Right lobe of liver (tissue), 6 donors: ENCODE results near the gene SCN4B. TPM values are rescaled to one million over a fixed set of nuclear protein-coding genes. Genes with fewer than 3 reads are reported as not detected.
A peak's percentile ranks its signal among the peaks of the same experiment; 100 is the strongest.

Experiments
- ATAC-seq, 4 donors: fragments of 200-7000 bp; cut with Tn5 transposase; one replicate each; pipeline ENCODE4 v1.9.1; 2020; ENCODE audit warnings: mild to moderate bottlenecking in 4 of 4, moderate library complexity in 4 of 4
- DNase-seq, 3 donors: peaks; one replicate each; pipeline ENCODE4 v3.0.0-alpha.2; 2020
- H3K27ac ChIP-seq, 3 donors: fragments of 200-600 bp; one replicate each; pipeline ENCODE4 v1.8.0; 2022
- H3K27me3 ChIP-seq, 2 donors: fragments of 200-600 bp; one replicate each; pipeline ENCODE4 v1.8.0; 2022
- H3K36me3 ChIP-seq, 4 donors: fragments of 200-600 bp; sonication (generic) in 1 of 4; one replicate each; pipeline versions ENCODE4 v1.5.1 to v1.8.0; 2017 to 2022; ENCODE audit warnings: control low read depth in 1 of 4
- H3K4me1 ChIP-seq, 4 donors: fragments of 200-600 bp; sonication (generic) in 1 of 4; one replicate each; pipeline versions ENCODE4 v1.5.1 to v1.8.0; 2017 to 2022; ENCODE audit warnings: control low read depth in 1 of 4
- H3K4me3 ChIP-seq, 3 donors: fragments of 200-600 bp; one replicate each; pipeline ENCODE4 v1.8.0; 2022
- H3K9me3 ChIP-seq, 4 donors: fragments of 200-600 bp; sonication (generic) in 1 of 4; one replicate each; pipeline versions ENCODE4 v1.5.1 to v1.8.0; 2017 to 2022; ENCODE audit warnings: control low read depth in 1 of 4
- POLR2A ChIP-seq: fragments of 450-650 bp; IDR thresholded peaks from one replicate; pipeline ENCODE4 v1.6.1; 2017; ENCODE audit warnings: antibody characterized with exemption, mild to moderate bottlenecking
- WGBS: methylation state at CpG from one replicate; pipeline ENCODE4 v1.1.6; 2018; ENCODE audit warnings: low coverage, low lambda C conversion rate; ENCODE audit not compliant: insufficient coverage; ENCODE audit errors: missing lambda C conversion rate; 5-methylcytosine and 5-hydroxymethylcytosine counted together
- intact Hi-C, 2 donors: fragments of 100-400 bp; cut with DNase I; formaldehyde crosslinking; loops; one replicate each; pipeline versions ENCODE4 v1.11.2 to v1.14.1; 2022
- total RNA-seq, 6 experiments: library from RNA; depleted of rRNA in 2 of 6; stranded (reverse); fragments of >200 nt in 2 of 6; fragmentation: NEBNext Ultra II Directional in 3 of 6; extraction: Animal tissue kit (Norgen Biotek cat#: 25700) in 3 of 6; gene quantifications; one replicate each; pipeline versions ENCODE4 v1.1.0 to v1.2.4, GENCODE V29; 2016 to 2023
- TF ChIP-seq, protein P1 (sequence below), 4 donors: fragments of 200-600 bp in 3 of 4; fragments of 450-650 bp in 1 of 4; IDR thresholded peaks; one replicate each; pipeline versions ENCODE4 v1.5.1 to v1.8.0; 2016 to 2022; ENCODE audit warnings: antibody characterized with exemption in 4 of 4, mild to moderate bottlenecking in 2 of 4
- donor health status: DM: no; HTN: yes; CAD: no.
- donor health status: DM: no; HTN: no; CAD: no.
- donor health status: DM: no; HTN: no; CAD: no.
- donor health status: DM: no; HTN: yes; CAD: no.
- donor health status: DM: no; HTN: yes; CAD: no.

SCN4B gene
- total RNA-seq, 6 experiments from 2014 or later, result 0.11 to 0.30 (median 0.23) TPM

DNA sequence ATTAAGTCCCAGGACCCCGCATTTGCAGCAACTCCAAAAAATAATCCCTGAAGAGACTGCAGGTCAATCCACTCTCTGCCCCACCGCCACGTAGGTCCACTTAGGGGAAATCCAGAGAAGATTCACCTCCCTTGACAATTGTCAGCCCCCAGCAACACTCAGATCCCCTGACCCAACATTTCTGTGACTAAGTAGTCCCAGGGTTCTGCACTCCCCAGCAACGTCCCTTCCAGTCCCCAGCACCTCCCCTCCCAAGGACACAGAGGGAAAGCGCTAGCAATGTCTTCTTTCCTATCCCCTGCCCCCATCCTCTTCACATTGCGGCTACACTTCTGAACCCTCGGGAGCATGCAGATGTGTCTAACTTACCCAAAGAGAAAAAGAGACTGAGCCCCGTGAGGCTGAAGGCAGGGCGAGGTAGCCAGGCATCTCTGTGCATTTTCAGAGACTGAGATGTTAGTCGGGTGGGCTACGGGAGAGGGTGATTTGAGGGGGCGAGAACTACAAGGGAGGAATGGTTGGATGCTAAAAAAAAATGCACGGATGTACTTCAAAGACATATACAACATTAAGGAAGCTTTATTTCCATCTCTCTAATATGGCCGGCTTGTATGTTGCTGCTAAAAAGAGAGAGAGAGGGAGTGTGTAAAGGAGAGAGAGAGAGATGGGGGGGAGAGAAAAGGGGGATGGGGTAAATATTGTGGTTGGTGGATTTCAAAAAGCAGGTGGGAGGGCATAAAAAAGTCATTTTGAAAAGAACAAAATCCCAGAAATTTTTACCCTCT is 23.6 kb upstream of the SCN4B start, which contains the start of gene SCN2B:
Gene SCN2B (minus strand): TSS at position 647 of the 785 bp plus-strand sequence. CDS start 208 bp downstream, at position 439.
- DNase-seq, result peak in 2 of 3 donors; percentile 18 to 37
- Histone ChIP-seq H3K27me3 (no peaks in the 10 kb centered on the region), H3K4me1 (peaks cover 0 to 16% (median 6%) of the 10 kb centered on the region in 4 donors), H3K27ac (peak within 1 kb of the TSS; percentile 13 to 76 (median 60)), H3K36me3 (no peaks in the 10 kb centered on the region), H3K4me3 (no peak within 1 kb of the TSS), H3K9me3 (no peaks in the 10 kb centered on the region)
- ATAC-seq, result no peak
- intact Hi-C loops, result no loop called here
- 53% methylated on average over 14 of the region's 14 CpGs for WGBS
- TF ChIP-seq, protein P1, sequence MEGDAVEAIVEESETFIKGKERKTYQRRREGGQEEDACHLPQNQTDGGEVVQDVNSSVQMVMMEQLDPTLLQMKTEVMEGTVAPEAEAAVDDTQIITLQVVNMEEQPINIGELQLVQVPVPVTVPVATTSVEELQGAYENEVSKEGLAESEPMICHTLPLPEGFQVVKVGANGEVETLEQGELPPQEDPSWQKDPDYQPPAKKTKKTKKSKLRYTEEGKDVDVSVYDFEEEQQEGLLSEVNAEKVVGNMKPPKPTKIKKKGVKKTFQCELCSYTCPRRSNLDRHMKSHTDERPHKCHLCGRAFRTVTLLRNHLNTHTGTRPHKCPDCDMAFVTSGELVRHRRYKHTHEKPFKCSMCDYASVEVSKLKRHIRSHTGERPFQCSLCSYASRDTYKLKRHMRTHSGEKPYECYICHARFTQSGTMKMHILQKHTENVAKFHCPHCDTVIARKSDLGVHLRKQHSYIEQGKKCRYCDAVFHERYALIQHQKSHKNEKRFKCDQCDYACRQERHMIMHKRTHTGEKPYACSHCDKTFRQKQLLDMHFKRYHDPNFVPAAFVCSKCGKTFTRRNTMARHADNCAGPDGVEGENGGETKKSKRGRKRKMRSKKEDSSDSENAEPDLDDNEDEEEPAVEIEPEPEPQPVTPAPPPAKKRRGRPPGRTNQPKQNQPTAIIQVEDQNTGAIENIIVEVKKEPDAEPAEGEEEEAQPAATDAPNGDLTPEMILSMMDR (IDR thresholded peaks at IDR 0.05), result no peak
- no peak for TF ChIP-seq POLR2A

DNA sequence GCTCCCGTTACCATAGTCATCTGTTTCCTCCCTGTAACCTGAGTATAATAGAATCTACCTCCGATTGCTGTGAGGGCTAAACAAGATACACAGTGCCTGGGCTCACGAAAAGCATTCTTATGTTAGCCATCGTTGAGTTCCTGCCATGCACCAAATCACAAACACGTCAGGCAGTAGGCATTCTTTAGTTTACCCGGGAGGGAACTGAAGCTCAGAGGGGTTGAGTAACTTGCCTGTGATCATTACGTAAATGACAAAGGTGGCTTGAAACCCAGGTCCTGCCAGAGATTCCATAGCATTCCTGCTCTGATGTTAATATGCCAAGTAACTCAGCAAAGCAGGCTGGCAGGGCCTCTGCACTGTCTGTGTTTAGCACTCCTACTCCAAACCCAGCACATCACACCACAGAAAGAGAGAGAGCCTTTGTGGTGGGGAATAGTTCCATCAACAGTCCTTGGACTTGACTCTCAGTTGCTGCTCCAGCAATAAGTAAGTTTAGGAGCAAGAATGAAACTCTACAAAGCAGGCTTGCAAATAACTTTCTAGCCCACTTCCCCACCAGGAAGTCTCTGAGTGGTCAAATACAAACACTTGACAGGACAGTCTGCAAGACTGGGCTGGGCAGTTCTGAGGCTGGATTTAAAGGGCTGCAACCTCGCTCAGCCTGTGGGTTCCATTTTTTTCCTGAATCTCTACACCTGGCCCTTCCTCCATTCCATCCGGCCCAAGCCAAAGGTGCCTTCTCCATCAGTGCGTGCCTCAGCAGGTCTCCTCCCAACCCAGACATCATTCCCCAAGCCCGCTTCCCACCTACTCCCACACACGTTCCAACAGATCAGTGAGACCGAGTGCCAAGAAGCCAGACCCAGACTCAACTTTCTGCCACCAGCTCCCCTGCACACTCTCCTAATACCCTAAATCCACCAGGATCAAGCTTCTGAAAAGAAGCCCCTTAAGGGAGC is 22.7 kb upstream of the SCN4B start:
- Histone ChIP-seq H3K27ac (peak overlapping the region; percentile 13 to 76 (median 60)), H3K36me3 (no peaks in the 10 kb centered on the region), H3K4me3 (no peak overlapping the region), H3K4me1 (peaks cover 0 to 16% (median 6%) of the 10 kb centered on the region in 4 donors), H3K27me3 (no peaks in the 10 kb centered on the region), H3K9me3 (no peaks in the 10 kb centered on the region)
- DNase-seq (peak; percentile 42 to 83 (median 64)), ATAC-seq (peak; percentile 83 to 93 (median 91))
- 43% methylated on average over 10 of the region's 13 CpGs for WGBS
- peak; percentile 42 for TF ChIP-seq POLR2A
- TF ChIP-seq, protein P1 (IDR thresholded peaks at IDR 0.05), result no peak
- intact Hi-C loops, result no loop called here

DNA sequence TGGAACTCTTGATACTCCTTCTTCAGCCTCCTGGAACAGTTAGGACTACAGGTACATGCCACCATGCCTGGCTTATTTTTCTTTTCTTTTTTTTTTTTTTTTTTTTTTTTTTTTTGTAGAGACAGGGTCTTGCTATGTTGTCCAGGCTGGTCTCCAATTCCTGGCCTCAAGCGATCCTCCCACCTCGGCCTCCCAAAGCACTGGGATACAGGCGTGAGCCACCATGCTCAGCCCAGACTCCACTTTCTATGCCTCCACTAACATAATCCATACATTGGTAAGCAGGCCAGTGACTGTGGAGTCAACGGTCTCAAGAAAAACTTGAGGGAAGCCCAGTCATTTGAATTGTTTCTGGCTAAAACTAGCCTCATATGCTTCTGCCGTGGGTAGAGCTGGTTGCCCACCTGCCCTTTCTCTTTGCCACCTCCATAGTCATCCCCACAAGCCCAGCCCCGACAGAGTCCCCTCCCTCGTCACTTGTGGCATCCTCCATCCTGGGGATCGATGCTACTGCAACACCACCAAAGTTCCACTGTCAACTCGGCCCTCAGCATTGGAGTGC is 21.5 kb upstream of the SCN4B start:
- Histone ChIP-seq H3K27ac (no peak overlapping the region), H3K9me3 (no peaks in the 10 kb centered on the region), H3K27me3 (no peaks in the 10 kb centered on the region), H3K36me3 (no peaks in the 10 kb centered on the region), H3K4me3 (no peak overlapping the region), H3K4me1 (peaks cover 0 to 16% (median 6%) of the 10 kb centered on the region in 4 donors)
- no peak for TF ChIP-seq POLR2A
- TF ChIP-seq, protein P1 (IDR thresholded peaks at IDR 0.05), result no peak
- intact Hi-C loops, result no loop called here
- ATAC-seq, result no peak
- WGBS, result 91% methylated on average over 8 of the region's 9 CpGs
- DNase-seq, result peak in 2 of 3 donors; percentile 32 to 39

DNA sequence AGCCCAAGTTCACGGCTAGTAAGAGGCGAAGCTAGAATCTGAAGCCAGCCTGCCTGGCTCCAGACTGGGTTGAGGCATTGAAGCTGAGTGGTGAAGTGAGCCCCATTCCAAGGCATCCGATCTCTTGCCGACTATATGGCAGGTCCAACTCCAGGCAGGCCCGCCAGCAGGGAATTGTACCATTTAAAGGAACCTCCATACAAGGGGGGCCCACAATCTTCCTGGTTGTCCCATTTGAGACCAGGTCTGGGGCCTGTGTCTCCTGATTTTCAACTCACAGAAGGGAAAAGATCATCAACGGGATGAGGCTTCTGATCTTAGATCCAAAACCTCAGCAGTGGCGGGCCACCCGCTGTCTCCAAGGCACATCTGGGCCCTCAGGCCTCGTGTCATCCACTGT is 19.7 kb upstream of the SCN4B start:
- WGBS, result 80% methylated on average over 4 of the region's 9 CpGs
- Histone ChIP-seq H3K4me1 (peaks cover 0 to 16% (median 6%) of the 10 kb centered on the region in 4 donors), H3K9me3 (no peaks in the 10 kb centered on the region), H3K4me3 (no peak overlapping the region), H3K27me3 (no peaks in the 10 kb centered on the region), H3K36me3 (no peaks in the 10 kb centered on the region), H3K27ac (no peak overlapping the region)
- intact Hi-C loops, result no loop called here
- TF ChIP-seq, protein P1 (IDR thresholded peaks at IDR 0.05), result no peak
- no peak for TF ChIP-seq POLR2A
- ATAC-seq (no peak), DNase-seq (peak in 2 of 3 donors; percentile 30 to 33)
